K562 (cell line): ENCODE results near the gene DPM2. TPM values are rescaled to one million over a fixed set of nuclear protein-coding genes. Genes with fewer than 3 reads are reported as not detected.

Source experiments
- ATAC-seq: fragments of 200-7000 bp; cut with Tn5 transposase; 3 replicates; pipeline ENCODE4 v1.9.1; 2020; ENCODE audit warnings: moderate library complexity
- BruUV-seq: library from RNA; stranded (reverse); fragments of 400-500 nt; replicated peaks from 2 replicates; lab custom pipeline; 2021; lab: Mats Ljungman, UMichigan
- CTCF ChIA-PET: fragments of 300-600 bp; formaldehyde crosslinking; extraction: SDS; loops from one replicate; lab custom pipeline; 2021; ENCODE audit warnings: low intra/inter-chr PET ratio; lab: Yijun Ruan, JAX
- POLR2A ChIA-PET: fragments of 300-600, 350-650 bp; sonication (Branson Sonifier 250); formaldehyde crosslinking; extraction: SDS; loops from one replicate; lab custom pipeline; 2021; ENCODE audit warnings: antibody characterized with exemption, inconsistent platforms; lab: Yijun Ruan, JAX
- DNase-seq, 4 experiments: peaks; one replicate each; pipeline versions ENCODE4 v3.0.0 to v3.0.0-alpha.2; 2011 to 2018; ENCODE audit warnings: low spot score in 3 of 4, mixed read lengths in 3 of 4; ENCODE audit errors: extremely low read depth in 1 of 4
- FAIRE-seq: peaks from 2 replicates; lab custom pipeline; 2011; peaks lifted over from hg19 to GRCh38; lab: Jason Lieb, UNC
- H2AFZ ChIP-seq: 2 replicates; pipeline ENCODE4 v1.6.0; 2011; ENCODE audit warnings: low read depth, low read length, control low read depth, inconsistent platforms
- H3K27ac ChIP-seq: fragments of 200-600 bp; 3 replicates; pipeline ENCODE4 v1.8.0; 2011; ENCODE audit warnings: low read depth, mild to moderate bottlenecking, control low read depth, inconsistent platforms, low read length, moderate library complexity, mixed read lengths; ENCODE audit errors: extremely low read depth
- H3K27me3 ChIP-seq, 2 experiments: fragments of 300-600 bp in 1 of 2; 2 replicates in 1 of 2; 3 replicates in 1 of 2; pipeline versions ENCODE4 v1.6.0 to v1.8.0; 2011; ENCODE audit warnings: inconsistent platforms in 2 of 2, low read length in 2 of 2, mild to moderate bottlenecking in 1 of 2, mixed read lengths in 1 of 2, moderate library complexity in 1 of 2; ENCODE audit not compliant: control insufficient read depth in 2 of 2, insufficient read depth in 2 of 2
- H3K36me3 ChIP-seq: fragments of 300-600 bp; 3 replicates; pipeline ENCODE4 v1.8.0; 2011; ENCODE audit warnings: mild to moderate bottlenecking, low read length, inconsistent platforms; ENCODE audit not compliant: control insufficient read depth, insufficient read depth
- H3K4me1 ChIP-seq, 2 experiments: fragments of 200-600 bp in 1 of 2; replicated peaks in 1 of 2; 2 replicates in 1 of 2; 3 replicates in 1 of 2; pipeline versions ENCODE4 v1.5.1 to v1.8.0; 2011; ENCODE audit warnings: inconsistent platforms in 2 of 2, low read length in 2 of 2, mild to moderate bottlenecking in 1 of 2, mixed read lengths in 1 of 2, moderate library complexity in 1 of 2; ENCODE audit not compliant: control insufficient read depth in 2 of 2, insufficient read depth in 2 of 2
- H3K4me2 ChIP-seq: 2 replicates; pipeline ENCODE4 v1.6.1; 2011; ENCODE audit warnings: low read length, control low read depth, inconsistent platforms, mixed read lengths; ENCODE audit not compliant: insufficient read depth
- H3K4me3 ChIP-seq: fragments of 200-600 bp; sonication (generic), shearing (Covaris generic); 2 replicates; pipeline ENCODE4 v1.5.1; 2016; ENCODE audit warnings: control low read depth, inconsistent platforms
- H3K79me2 ChIP-seq: fragments of 200-600 bp; 3 replicates; pipeline ENCODE4 v1.8.0; 2011; ENCODE audit warnings: low read length, inconsistent platforms; ENCODE audit not compliant: control insufficient read depth, insufficient read depth
- H3K9ac ChIP-seq, 2 experiments: 2 replicates each; pipeline versions ENCODE4 v1.6.0 to v1.6.1; 2011; ENCODE audit warnings: low read depth in 2 of 2, low read length in 2 of 2, control low read depth in 1 of 2, inconsistent platforms in 1 of 2, mild to moderate bottlenecking in 1 of 2, mixed read lengths in 1 of 2; ENCODE audit not compliant: insufficient read depth in 1 of 2
- H3K9me1 ChIP-seq: one replicate; pipeline ENCODE4 v1.6.0; 2011; ENCODE audit warnings: inconsistent platforms, mild to moderate bottlenecking, low read length, moderate library complexity; ENCODE audit not compliant: control insufficient read depth, insufficient read depth
- H3K9me3 ChIP-seq: replicated peaks from 2 replicates; pipeline ENCODE4 v1.5.1; 2011; ENCODE audit warnings: low read depth, low read length, inconsistent platforms; ENCODE audit not compliant: control insufficient read depth, insufficient read depth
- H4K20me1 ChIP-seq: replicated peaks from 2 replicates; pipeline ENCODE4 v1.6.1; 2011; ENCODE audit warnings: low read length, inconsistent platforms, mixed read lengths; ENCODE audit not compliant: control insufficient read depth, insufficient read depth
- ATF2 ChIP-seq: sonication (generic); formaldehyde crosslinking; IDR thresholded peaks from 2 replicates; pipeline ENCODE4 v1.8.1; 2022; ENCODE audit warnings: missing genetic modification reagents
- E2F3 ChIP-seq: fragments of 250-450 bp; sonication (Bioruptor Pico); IDR thresholded peaks from 2 replicates; pipeline ENCODE4 v1.4.0; 2020; ENCODE audit warnings: mild to moderate bottlenecking
- HINFP ChIP-seq: fragments of 450-650 bp; conservative IDR thresholded peaks from 2 replicates; pipeline ENCODE4 v1.6.1; 2016; ENCODE audit warnings: missing genetic modification characterization, low read depth, mild to moderate bottlenecking, control low read depth, missing compliant biosample characterization
- LEF1 ChIP-seq: fragments of 450-650 bp; IDR thresholded peaks from 2 replicates; pipeline ENCODE4 v1.6.1; 2016; ENCODE audit warnings: mild to moderate bottlenecking
- MYNN ChIP-seq, 2 experiments: sonication (generic); formaldehyde crosslinking in 1 of 2; IDR thresholded peaks; 2 replicates each; pipeline versions ENCODE4 v1.5.0 to v1.6.1; 2016 to 2020; ENCODE audit warnings: antibody characterized with exemption in 1 of 2, missing genetic modification reagents in 1 of 2
- NCOR1 ChIP-seq: fragments of 450-650 bp; IDR thresholded peaks from 2 replicates; pipeline ENCODE4 v1.6.1; 2016; ENCODE audit warnings: mild to moderate bottlenecking, moderate library complexity
- NR1H2 ChIP-seq: sonication (generic); formaldehyde crosslinking; IDR thresholded peaks from 2 replicates; pipeline ENCODE4 v1.4.0; 2020; ENCODE audit warnings: mild to moderate bottlenecking, missing genetic modification reagents
- PREB ChIP-seq: sonication (generic); formaldehyde crosslinking; IDR thresholded peaks from 2 replicates; pipeline ENCODE4 v1.8.1; 2023; ENCODE audit warnings: mild to moderate bottlenecking, missing genetic modification reagents
- TFAM ChIP-seq: fragments of 250-450 bp; sonication (Bioruptor Pico); conservative IDR thresholded peaks from 2 replicates; pipeline ENCODE4 v1.5.0; 2021; ENCODE audit warnings: mild to moderate bottlenecking, moderate library complexity
- ZNF583 ChIP-seq: fragments of 250-450 bp; sonication (Bioruptor Pico); IDR thresholded peaks from 2 replicates; pipeline ENCODE4 v1.4.0; 2020
- ZSCAN32 ChIP-seq: fragments of 450-650 bp; formaldehyde crosslinking; IDR thresholded peaks from 2 replicates; pipeline ENCODE4 v1.4.0; 2020; ENCODE audit warnings: mild to moderate bottlenecking, moderate library complexity
- WGBS: fragments of 100-300 bp; shearing (Covaris generic); methylation state at CpG from one replicate; pipeline ENCODE4 v1.1.6; 2016; ENCODE audit warnings: low coverage, mixed read lengths; ENCODE audit not compliant: insufficient coverage; ENCODE audit errors: missing lambda C conversion rate; 5-methylcytosine and 5-hydroxymethylcytosine counted together
- in situ Hi-C: fragments of 300-500 bp; cut with MboI; formaldehyde crosslinking; loops from 4 replicates; pipeline ENCODE4 v1.15.0; 2018; ENCODE audit warnings: inconsistent platforms, mixed read lengths
- intact Hi-C: fragments of 100-400 bp; cut with micrococcal nuclease; formaldehyde crosslinking; loops from 2 replicates; pipeline ENCODE4 v1.14.2; 2022
- polyA plus RNA-seq, 8 experiments: library from polyadenylated mRNA; depleted of rRNA in 4 of 8; stranded (reverse) in 5 of 8; unstranded in 3 of 8; fragments of >200 nt; fragmentation: Nextera tagmentation in 2 of 8; fragmentation: Illumina TruSeq in 1 of 8; extraction: Ambion mirVana in 2 of 8; extraction: Trizol in 1 of 8; gene quantifications; 2 replicates each; pipeline versions ENCODE4 v1.2.1 to v1.2.3, GENCODE V29; 2011 to 2014; ENCODE audit warnings: inconsistent platforms in 1 of 8, missing spikeins in 1 of 8
- total RNA-seq, 7 experiments: library from RNA; depleted of rRNA in 6 of 7; stranded (reverse); fragments of >200 nt in 6 of 7; fragmentation: Illumina TruSeq in 2 of 7; extraction: Trizol in 2 of 7; gene quantifications; 2 replicates each; pipeline versions ENCODE4 v1.2.1 to v1.2.3, GENCODE V29; 2011 to 2021; ENCODE audit warnings: low replicate concordance in 1 of 7

DPM2 gene
- total and polyA plus RNA-seq, 9 of the 15 experiments (the other 6 are each of a cell fraction or from before 2014, with no cell fraction given), result 43.5 to 126 (median 71.1) TPM

GRCh38 chr9:127945942-127946341 lies 8.3 kb upstream of the DPM2 start:
- ChIA-PET CTCF (no interaction called here), POLR2A (no interaction called here)
- 89% methylated on average over 7 of the region's 9 CpGs for WGBS
- Histone ChIP-seq H3K4me3 (no peak overlapping the region), H3K4me2 (no peak overlapping the region), H3K27ac (no peak overlapping the region), H3K79me2 (no peaks in the 10 kb centered on the region; the same call in 2 of the 3 replicates), H2AFZ (no peak overlapping the region), H3K4me1 (peaks cover 18 to 62% of the 10 kb centered on the region in 2 experiments), H3K9ac (no peak overlapping the region; a peak in 1 of 4 replicates), H3K9me3 (no peaks in the 10 kb centered on the region), H3K9me1 (peaks cover 6% of the 10 kb centered on the region), H3K27me3 (no peaks in the 10 kb centered on the region), H4K20me1 (0 out of 2 replicates have a peak, but pooled peaks cover 5% of the 10 kb centered on the region), H3K36me3 (peaks cover 26% of the 10 kb centered on the region; the same call in 2 of the 3 replicates)
- intact Hi-C loops, result no loop called here
- BruUV-seq, result no TSS peak
- ATAC-seq (no peak), DNase-seq (no peak), FAIRE-seq (no peak)
- in situ Hi-C loops, result no loop called here
- TF ChIP-seq ZNF583 (CRISPR knock-in tag) (no peak), LEF1 (no peak), PREB (CRISPR knock-in tag) (no peak), NCOR1 (no peak), MYNN (IDR thresholded peaks at IDR 0.05) (no peak), MYNN (CRISPR knock-in tag; IDR thresholded peaks at IDR 0.05) (no peak), NR1H2 (CRISPR knock-in tag) (no peak), ATF2 (CRISPR knock-in tag) (no peak), E2F3 (CRISPR knock-in tag) (no peak), TFAM (CRISPR knock-in tag) (no peak), HINFP (tag) (no peak), ZSCAN32 (CRISPR knock-in tag) (no peak)
